ENCODE results near the gene ST3GAL3. TPM values are rescaled to one million over a fixed set of nuclear protein-coding genes. Genes with fewer than 3 reads are reported as not detected.

ST3GAL3 gene
- polyA plus RNA-seq, 2 of the 4 experiments (the other 2 are of a cell fraction) = 2.5 to 4.0 TPM

GRCh38 chr1:43693371-43693770 lies 14.0 kb upstream of the ST3GAL3 start:
- Histone ChIP-seq H3K4me2 (no peak overlapping the region), H3K27ac (no peak overlapping the region), H3K4me1 (no peaks in the 10 kb centered on the region), H3K4me3 (no peak overlapping the region), H3K9me3 (no peaks in the 10 kb centered on the region)
- WGBS (ENCODE audit: missing lambda C conversion rate) = 84% methylated on average over 6 of the region's 6 CpGs
- ChIA-PET CTCF (interaction anchor here (0.8 to 1.5 kb wide), 2 partner anchors 164 to 466 kb away, joined by 3 to 4 read pairs; no protein-coding TSS in a partner anchor), POLR2A (no interaction called here)
- ATAC-seq = no peak
- no peak for DNase-seq (ENCODE audit: low read depth in 1 of 2, low spot score in 1 of 2)
- TF ChIP-seq POLR2A (IDR thresholded peaks at IDR 0.05; ENCODE audit: low read length) (no peak), GATA3 (IDR thresholded peaks at IDR 0.05; ENCODE audit: borderline replicate concordance) (no peak), MAX (IDR thresholded peaks at IDR 0.05) (no peak), EP300 (IDR thresholded peaks at IDR 0.05) (no peak), RFX5 (IDR thresholded peaks at IDR 0.05) (no peak), ZFP36 (IDR thresholded peaks at IDR 0.05; ENCODE audit: borderline replicate concordance, partially characterized antibody) (no peak), MAFK (IDR thresholded peaks at IDR 0.05; ENCODE audit: partially characterized antibody) (no peak)
- FAIRE-seq = no peak

- no peak for DNase-seq (ENCODE audit: low read depth in 1 of 2, low spot score in 1 of 2)
- ChIA-PET CTCF (interaction anchor here (1.4 kb wide), 1 partner anchor 46 kb away, joined by 3 read pairs; no protein-coding TSS in a partner anchor), POLR2A (interaction anchor here (0.7 kb wide), 2 partner anchors 8 to 856 kb away, joined by 4 read pairs; partner anchors contain the start of gene ST3GAL3)
- Histone ChIP-seq H3K4me2 (no peak overlapping the region), H3K27ac (no peak overlapping the region), H3K9me3 (no peaks in the 10 kb centered on the region), H3K4me1 (no peaks in the 10 kb centered on the region), H3K4me3 (no peak overlapping the region)
- FAIRE-seq = no peak
- TF ChIP-seq ATOH8 (CRISPR knock-in tag; IDR thresholded peaks at IDR 0.05; ENCODE audit: low read depth) = no peak
- 91% methylated on average over 5 of the region's 5 CpGs for WGBS (ENCODE audit: missing lambda C conversion rate)
- no peak for ATAC-seq
Measured at GRCh38 chr1:43699281-43699680, 8.1 kb upstream of the ST3GAL3 start.

- Histone ChIP-seq H3K4me3 (no peak overlapping the region), H3K9me3 (no peaks in the 10 kb centered on the region), H3K4me2 (no peak overlapping the region), H3K27ac (no peak overlapping the region), H3K4me1 (peaks cover 18% of the 10 kb centered on the region; the same call in 2 of the 3 replicates)
- TF ChIP-seq MYC (IDR thresholded peaks at IDR 0.05; ENCODE audit: borderline replicate concordance, low read length) = no peak
- no peak for DNase-seq (ENCODE audit: low read depth in 1 of 2, low spot score in 1 of 2)
- ChIA-PET POLR2A (no interaction called here), CTCF (no interaction called here)
- FAIRE-seq = no peak
- no peak for ATAC-seq
Measured at GRCh38 chr1:43703836-43704235, 3.5 kb upstream of the ST3GAL3 start.

- TF ChIP-seq HOXA7 (CRISPR knock-in tag; IDR thresholded peaks at IDR 0.05) = no peak
- no peak for TF ChIP-seq HES2 (IDR thresholded peaks at IDR 0.05)
- TF ChIP-seq MAFK (IDR thresholded peaks at IDR 0.05; ENCODE audit: partially characterized antibody) = no peak
- no peak for TF ChIP-seq HOXB5 (CRISPR knock-in tag; IDR thresholded peaks at IDR 0.05)
- no peak for TF ChIP-seq CHD2 (IDR thresholded peaks at IDR 0.05; ENCODE audit: low read length, partially characterized antibody)
- no peak for TF ChIP-seq RNF2 (IDR thresholded peaks at IDR 0.05; ENCODE audit: borderline replicate concordance, low read depth)
- TF ChIP-seq PHF8 (IDR thresholded peaks at IDR 0.05; ENCODE audit: borderline replicate concordance, low read depth) = no peak
- TF ChIP-seq FOSL2 (IDR thresholded peaks at IDR 0.05) = no peak
- TF ChIP-seq FOSL2 (CRISPR knock-in tag; IDR thresholded peaks at IDR 0.05) = no peak
- TF ChIP-seq BHLHE40 (IDR thresholded peaks at IDR 0.05; ENCODE audit: low read depth, low read length) = no peak
- no peak for TF ChIP-seq HEYL (CRISPR knock-in tag; IDR thresholded peaks at IDR 0.05)
- no peak for TF ChIP-seq E2F6 (IDR thresholded peaks at IDR 0.05; ENCODE audit: borderline replicate concordance, low read depth)
- no peak for TF ChIP-seq MYC (IDR thresholded peaks at IDR 0.05; ENCODE audit: borderline replicate concordance, low read length)
- CTCF ChIA-PET = interaction anchor here (1.6 kb wide), 1 partner anchor 175 kb away, joined by 3 read pairs; no protein-coding TSS in a partner anchor
- no peak overlapping the region for H3K27ac ChIP-seq
- DNase-seq (ENCODE audit: low read depth in 1 of 2, low spot score in 1 of 2) = peak in 1 of 2 experiments; percentile 40
- H3K4me2 ChIP-seq = no peak overlapping the region
- peaks cover 21% of the 10 kb centered on the region; the same call in 2 of the 3 replicates for H3K4me1 ChIP-seq
- peak in 1 of 2 experiments; percentile 18; a peak in 1 of 6 replicates for ATAC-seq
- H3K9me3 ChIP-seq = no peaks in the 10 kb centered on the region
- H3K4me3 ChIP-seq = no peak overlapping the region
- WGBS (ENCODE audit: missing lambda C conversion rate) = 31% methylated on average over 2 of the region's 2 CpGs
- FAIRE-seq = no peak
- POLR2A ChIA-PET = interaction anchor here (1.0 kb wide), 1 partner anchor 55 kb away, joined by 5 read pairs; the partner anchor contains the start of gene KDM4A
Measured at GRCh38 chr1:43704838-43705237, 2.5 kb upstream of the ST3GAL3 start.
